Endometrial microvascular endothelial cells (primary cell): Measurements from ENCODE around the gene B4GALT3. TPM values are rescaled to one million over a fixed set of nuclear protein-coding genes. Genes with fewer than 3 reads are reported as not detected.

Source experiments
- in situ Hi-C: cut with HindIII; loops from 2 replicates; pipeline ENCODE4 v1.10.0; 2017; ENCODE audit warnings: low sequenced_read_pairs, low pct_unique_long_range_greater_than_20kb; ENCODE audit errors: inconsistent ontology term
- total RNA-seq: library from RNA; depleted of rRNA; stranded (reverse); fragments of >200 nt; gene quantifications from one replicate; pipeline ENCODE4 v1.2.3, GENCODE V29; 2015; ENCODE audit errors: inconsistent ontology term

Gene B4GALT3
- total RNA-seq, 1 donor from 2014 or later: 46.3 TPM

DNA sequence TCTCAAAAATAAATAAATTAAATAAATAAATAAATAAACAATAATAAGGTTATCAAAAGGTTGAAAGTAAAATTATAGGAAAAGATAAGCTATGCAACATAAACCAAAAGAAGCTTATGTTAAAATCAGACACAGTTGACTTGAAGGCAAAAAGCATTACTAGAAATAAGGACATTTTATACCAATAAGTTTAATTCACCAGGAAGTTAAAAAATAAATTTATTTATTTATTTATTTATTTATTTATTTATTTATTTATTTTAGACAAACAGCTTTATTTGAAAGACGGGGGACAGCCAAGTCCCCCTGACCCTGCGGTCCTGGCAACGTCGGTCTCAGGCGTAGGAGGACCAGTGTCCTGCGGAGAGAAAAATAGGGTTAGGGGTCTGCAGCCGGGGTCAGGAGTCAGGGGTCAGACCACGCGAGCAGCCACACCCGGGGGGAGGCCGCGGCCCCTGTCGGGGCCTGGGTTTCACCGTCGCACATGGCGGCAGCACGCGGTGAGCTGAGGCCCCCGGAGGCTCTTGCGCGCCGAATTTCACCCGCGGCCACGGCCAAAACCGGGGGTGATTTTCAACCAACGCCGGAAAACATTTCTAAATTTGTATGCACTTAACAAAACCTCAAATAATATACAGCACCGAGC, 36.4 kb downstream of the B4GALT3 start:
- in situ Hi-C loops: no loop called here

DNA sequence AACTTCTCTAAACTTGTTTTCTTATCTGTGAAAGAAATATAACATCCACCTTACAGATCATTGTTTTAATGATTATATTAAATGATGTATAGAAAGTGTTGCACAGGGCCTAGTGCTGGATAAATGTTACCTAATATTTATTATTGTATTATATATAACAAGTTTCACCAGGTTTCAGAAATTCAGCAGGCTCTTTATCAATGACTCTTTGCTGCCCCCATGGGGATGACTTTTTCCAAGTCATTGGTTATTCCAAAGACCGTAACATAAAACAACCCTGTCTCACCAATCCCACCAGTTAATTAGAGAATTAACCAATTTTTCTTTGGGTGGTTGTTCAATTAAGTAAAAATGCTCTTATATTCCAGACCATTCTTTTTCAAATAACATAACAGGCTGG, 37.5 kb downstream of the B4GALT3 start:
- in situ Hi-C loops: no loop called here

DNA sequence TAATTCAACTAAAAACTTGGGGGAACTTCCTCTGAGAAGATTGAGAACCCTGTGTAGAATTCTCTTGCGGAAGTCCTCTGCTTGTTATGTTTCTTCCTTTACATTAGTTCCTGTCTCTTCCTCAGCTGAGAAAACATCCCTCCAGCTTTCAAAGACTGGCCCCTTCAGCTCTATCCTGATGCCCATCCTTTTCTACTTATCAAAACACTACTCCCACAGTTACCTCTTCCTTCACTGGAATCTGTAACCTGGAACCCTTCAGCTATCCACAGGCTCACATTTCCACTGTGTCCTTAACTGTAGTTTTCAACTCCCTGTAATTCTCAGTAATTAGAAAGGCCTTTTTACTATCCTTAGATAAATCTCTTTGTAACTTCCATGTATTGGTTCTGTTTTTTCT, 38.9 kb downstream of the B4GALT3 start:
- in situ Hi-C loops: no loop called here

DNA sequence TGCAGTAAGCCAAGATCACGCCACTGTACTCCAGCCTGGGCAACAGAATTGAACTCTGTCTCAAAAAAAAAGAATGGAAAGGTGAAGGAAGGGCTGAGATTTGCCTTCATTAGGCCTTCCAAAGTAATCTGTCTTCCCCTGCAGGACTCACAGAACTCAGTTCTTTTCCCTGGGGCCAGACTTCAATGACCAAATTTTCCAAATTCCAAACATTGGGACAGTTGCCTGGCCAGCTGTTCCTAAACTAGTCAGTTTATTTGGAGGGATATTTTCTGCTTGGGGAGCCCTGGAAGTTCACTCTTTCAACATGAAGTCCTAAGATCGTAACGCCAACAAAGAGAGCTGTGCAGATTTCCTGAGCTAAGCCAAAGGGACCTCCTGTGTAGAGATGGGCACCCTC, 39.4 kb downstream of the B4GALT3 start:
- in situ Hi-C loops: no loop called here

DNA sequence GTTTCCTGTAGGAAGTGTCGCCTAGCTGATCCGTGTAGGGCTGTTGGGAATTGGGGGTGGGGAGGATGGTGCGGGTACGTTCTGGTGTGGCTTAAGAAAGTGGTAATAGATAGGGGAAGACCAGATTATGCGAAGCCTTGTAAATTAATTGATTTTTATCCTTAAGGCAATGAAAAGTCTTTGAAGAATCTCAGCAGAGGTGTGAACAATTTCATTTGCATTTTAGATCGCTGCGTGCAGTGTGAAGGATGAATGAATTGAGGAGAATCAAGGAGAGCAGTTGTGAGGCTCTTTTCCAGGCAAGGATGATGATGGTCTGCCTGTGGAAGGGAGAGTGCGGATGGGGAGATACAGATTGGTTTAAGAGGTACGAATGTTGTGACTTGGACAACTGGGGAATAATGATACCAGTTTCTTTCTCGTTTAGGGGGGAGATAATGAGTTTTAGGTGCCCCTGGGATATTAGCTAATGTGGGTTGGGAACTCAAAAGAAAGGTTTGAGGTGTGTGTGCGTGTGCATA, 44.0 kb downstream of the B4GALT3 start:
- in situ Hi-C loops: no loop called here

DNA sequence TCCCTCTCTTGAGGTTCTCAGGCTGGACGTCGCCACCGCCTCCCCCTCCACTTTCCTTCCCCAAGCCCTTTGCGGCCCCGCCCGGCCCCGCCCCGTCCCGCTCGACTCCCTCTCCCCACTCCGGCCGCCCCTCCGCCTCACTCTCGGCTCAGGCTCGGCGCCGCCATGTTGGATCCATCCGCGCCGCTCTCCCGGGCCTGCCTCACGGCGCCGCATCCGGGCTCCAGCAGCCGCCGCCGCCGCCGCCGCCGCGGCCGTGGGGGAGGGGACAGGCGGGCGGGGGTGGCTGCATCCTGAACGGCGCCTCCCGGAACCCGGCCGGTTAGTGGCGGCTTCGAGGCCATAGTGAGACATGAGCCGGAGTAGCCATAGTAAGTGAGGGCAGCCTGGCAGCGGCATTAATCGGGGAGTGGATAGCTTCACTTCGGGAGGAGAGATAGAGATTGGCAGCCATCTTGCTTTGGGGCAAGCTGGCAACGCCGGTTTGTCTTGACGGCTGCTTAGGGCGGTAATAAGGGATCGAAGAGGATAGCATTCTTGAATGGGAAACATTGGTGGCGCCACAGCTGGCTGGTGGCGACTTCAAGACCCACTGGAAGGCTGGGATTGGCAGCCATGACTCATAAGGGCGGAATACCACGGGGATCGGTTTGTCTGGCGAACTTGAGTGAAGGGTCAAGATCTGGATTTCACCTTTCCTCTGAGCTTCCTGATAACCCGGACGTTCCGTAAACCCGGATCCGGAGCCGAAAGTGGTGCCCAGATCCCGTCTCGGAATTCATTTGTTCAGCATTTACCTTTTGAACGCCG, 44.7 kb downstream of the B4GALT3 start, which contains the start of gene DEDD:
DEDD (minus strand) TSS at position 258 of the 810 bp plus-strand sequence. CDS start 8,205 bp downstream, outside the sequence.
- in situ Hi-C loops: no loop called here

DNA sequence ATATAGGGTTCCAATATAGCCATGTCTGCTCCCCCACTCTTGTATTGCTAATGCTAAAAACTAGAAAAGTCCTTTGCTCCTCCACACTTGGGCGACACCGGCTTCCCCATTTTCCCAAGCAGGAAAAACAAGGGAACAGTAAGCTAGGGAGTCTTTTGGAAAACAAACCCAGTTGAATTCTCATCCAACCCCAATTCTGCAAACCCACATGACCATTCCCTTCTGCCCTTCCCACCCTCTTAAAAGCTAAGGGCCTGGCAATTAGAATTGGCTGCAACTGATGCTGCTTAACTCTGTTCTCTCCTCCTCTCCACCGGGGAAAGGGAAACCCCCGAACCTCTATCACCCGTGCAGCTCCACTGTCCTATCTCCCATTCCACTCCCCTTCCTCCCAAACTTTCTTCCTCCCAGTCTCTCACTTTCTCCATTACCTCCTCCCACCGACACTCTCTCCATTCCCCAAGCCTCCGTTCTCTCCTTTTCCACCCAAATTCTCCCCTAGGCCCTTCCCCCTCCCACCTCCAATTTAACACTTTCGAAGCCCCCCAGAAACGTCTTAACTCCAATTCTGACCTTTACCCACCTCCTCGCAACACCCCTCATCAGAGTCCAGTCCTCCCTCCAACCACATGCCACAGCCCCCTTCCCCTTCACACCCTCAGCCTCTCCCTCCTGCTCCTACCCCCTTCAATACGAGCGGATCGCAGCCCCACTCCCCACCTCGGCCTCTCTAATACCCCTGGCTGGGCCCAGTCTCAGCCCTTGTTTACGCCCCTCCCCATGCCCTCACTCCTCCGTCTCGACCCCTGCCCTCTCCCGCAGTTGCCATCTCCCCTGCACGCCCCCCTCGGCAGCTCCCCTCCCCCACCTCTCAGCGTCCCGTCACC, 45.5 kb downstream of the B4GALT3 start:
- in situ Hi-C loops: no loop called here

DNA sequence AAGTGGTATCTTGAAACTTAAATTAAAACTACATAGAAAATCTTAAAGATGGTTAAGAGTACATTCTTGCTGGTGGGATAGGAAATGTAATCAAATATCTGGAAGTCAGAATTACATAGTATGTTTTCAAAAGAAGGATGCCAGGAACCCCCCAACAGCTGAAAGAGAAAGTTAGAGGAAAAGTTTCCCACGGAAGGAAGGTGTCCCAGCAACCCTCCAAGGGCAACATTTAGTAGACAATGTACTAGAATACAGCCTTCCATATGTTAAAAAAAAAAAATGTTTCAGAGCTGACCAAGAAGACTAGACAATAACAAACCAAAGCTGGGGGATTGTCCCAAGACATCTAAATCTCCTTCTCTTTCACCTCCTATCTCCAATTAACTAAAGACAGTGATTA, 47.0 kb downstream of the B4GALT3 start:
- in situ Hi-C loops: no loop called here

DNA sequence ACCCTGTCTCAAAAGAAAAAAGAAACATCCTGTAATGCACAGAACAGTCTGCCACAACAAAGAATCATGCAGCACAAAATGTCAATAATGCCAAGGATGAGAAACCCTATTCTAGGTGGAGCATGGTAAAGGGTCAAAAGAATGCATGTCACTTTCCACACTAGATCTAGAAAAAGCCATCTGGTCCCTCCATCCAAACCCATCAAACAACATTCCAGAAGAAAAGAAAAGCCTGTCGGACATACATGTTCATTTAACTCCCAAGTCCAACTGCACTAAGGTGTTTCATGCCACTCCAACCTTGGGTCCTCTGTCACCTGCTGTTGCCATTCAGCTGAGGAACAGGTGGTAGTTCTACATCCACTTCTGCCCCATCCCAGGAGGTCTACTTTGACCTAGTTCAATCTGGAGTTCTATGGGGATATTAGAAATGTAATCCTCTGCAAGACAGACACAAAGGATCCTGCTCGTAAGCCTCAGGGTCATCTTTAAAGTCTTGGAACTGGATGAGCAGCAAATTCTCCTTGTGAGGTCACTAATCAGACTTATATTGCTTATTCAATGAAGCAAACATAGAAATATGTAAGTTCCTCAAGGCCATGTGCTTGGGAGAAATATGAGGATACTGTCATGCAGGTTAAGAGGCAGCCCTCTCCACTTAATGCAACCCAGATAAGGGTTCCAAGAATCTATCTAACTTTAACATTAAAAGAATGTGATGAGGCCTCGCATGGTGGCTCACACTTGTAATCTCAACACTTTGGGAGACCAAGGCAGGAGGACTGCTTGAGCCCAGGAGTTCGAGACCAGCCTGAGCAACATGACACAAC, 48.5 kb downstream of the B4GALT3 start:
- in situ Hi-C loops: no loop called here

DNA sequence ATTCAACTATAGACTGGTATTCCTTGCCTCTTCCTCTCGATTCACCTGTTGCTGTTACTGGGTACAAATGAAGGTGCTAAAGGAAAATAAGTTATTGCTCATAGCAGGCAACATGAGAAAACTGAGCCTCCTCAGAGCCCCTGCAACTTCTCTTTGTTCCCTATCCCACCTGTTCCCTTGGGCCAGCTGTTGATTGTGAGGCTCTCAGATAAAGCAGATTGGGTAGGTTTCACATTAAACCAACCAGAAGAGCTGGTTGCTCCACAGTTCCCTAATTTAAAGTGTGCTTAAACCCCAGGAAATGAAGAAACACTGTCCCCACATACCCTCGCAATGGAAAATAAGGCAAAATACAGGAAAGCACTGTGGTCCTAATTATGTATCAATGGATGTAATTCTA, 49.7 kb downstream of the B4GALT3 start:
- in situ Hi-C loops: no loop called here

DNA sequence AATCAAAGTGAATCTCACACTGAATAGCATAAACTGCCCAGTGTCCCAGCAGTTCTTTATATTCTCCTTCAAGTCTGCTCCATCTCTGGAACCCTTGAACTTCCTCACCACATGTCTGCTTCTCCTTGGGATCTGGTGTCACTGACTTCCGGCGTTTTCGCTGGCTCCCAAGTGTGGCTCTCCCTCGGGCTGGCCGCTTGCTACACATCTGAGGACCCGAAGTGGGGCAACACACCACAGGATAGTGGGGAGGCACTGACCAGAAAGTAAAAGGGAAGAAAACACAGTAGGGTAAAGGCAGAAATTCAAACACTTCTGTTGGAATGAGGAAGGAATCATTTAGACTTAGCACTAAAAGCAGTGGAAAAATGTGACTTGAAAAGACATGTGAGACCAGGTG, 54.3 kb downstream of the B4GALT3 start:
- in situ Hi-C loops: no loop called here

DNA sequence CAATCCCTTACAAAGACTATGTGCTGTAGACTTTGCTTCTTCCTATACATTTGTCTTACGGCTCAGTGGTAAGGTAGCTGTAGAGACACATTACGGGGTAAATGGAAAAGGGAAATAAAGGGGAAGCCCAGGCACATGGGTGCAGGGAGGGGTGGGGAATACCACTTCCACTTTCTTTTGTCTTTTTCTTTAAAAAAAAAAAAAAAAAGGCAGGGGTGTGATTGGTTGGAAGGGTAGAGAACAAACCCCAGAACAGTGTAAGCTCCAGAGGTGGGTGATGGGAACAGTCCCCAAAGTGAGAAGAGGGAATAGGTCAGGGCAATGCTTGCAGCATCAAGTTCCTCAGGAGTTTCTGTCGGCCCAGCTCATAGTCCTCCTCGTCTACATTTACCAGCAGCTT, 55.5 kb downstream of the B4GALT3 start:
- in situ Hi-C loops: no loop called here

Other genes starting within 250 kb of the B4GALT3 start
- not detected for gene ITLN2, start 222.7 kb downstream of the B4GALT3 start, total RNA-seq
- gene F11R, start 156.4 kb downstream of the B4GALT3 start, total RNA-seq: 84.0 TPM
- gene TSTD1, start 138.5 kb downstream of the B4GALT3 start, total RNA-seq: not detected
- 119 TPM for gene USF1, start 131.5 kb downstream of the B4GALT3 start, total RNA-seq
- not detected for gene ARHGAP30, start 107.6 kb downstream of the B4GALT3 start, total RNA-seq
- not detected for gene NECTIN4, start 87.9 kb downstream of the B4GALT3 start, total RNA-seq
- 0.46 TPM for gene KLHDC9, start 79.1 kb downstream of the B4GALT3 start, total RNA-seq
- 49.2 TPM for gene PFDN2, start 59.5 kb downstream of the B4GALT3 start, total RNA-seq
- 31.9 TPM for gene NIT1, start 59.4 kb downstream of the B4GALT3 start, total RNA-seq
- gene DEDD, start 44.8 kb downstream of the B4GALT3 start, total RNA-seq: 28.3 TPM
- 74.1 TPM for gene UFC1, start 23.5 kb downstream of the B4GALT3 start, total RNA-seq
- 11.8 TPM for gene USP21, start 18.0 kb downstream of the B4GALT3 start, total RNA-seq
- gene PPOX, start 11.1 kb downstream of the B4GALT3 start, total RNA-seq: 19.2 TPM
- gene ADAMTS4, start 21.5 kb upstream of the B4GALT3 start, total RNA-seq: 17.7 TPM
- 161 TPM for gene NDUFS2, start 24.9 kb upstream of the B4GALT3 start, total RNA-seq
- gene FCER1G, start 37.8 kb upstream of the B4GALT3 start, total RNA-seq: not detected
- not detected for gene APOA2, start 46.1 kb upstream of the B4GALT3 start, total RNA-seq
- gene TOMM40L, start 48.6 kb upstream of the B4GALT3 start, total RNA-seq: 24.8 TPM
- gene NR1I3, start 60.7 kb upstream of the B4GALT3 start, total RNA-seq: not detected
- not detected for gene PCP4L1, start 81.2 kb upstream of the B4GALT3 start, total RNA-seq
- gene MPZ, start 132.5 kb upstream of the B4GALT3 start, total RNA-seq: 0.93 TPM
- 71.5 TPM for gene SDHC, start 136.9 kb upstream of the B4GALT3 start, total RNA-seq
- gene CFAP126, start 190.4 kb upstream of the B4GALT3 start, total RNA-seq: not detected